Smooth muscle cell of the brain vasculature (primary cell): Measurements from ENCODE around the gene TMSB4X.
"Not testable (repeated sequence)": the region's sequence is repeated elsewhere in the genome, so short reads cannot be mapped to it uniquely, and the experiment has no call there.

ENCODE experiments used
- DNase-seq: peaks from one replicate; pipeline ENCODE4 v3.0.0-alpha.2; 2012; ENCODE audit warnings: low read depth, low spot score

Gene TMSB4X

DNA sequence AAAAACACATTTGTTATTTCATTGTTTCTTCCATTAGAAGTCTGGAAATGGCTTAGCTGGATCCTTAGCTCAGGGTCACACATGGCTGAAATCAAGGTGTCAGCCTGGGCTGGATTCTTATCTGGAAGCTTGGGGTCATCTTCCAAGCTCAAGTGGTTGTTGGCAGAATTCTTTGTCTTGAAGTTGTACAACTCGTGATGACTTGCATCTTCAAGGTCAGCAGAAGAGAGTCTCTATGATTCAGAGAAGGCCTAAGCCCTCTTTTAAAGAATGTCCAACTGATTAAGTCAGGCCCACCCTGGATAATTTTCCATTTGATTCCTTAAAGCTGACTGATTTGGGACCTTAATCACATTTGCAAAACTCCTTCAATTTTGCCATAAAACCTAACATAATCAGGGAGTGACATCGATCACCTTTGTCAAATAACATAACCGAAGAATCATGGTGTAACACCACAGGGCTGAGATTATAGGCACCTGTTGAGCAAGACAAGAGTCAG is 22.1 kb downstream of the TMSB4X start:
- DNase-seq, result no peak

DNA sequence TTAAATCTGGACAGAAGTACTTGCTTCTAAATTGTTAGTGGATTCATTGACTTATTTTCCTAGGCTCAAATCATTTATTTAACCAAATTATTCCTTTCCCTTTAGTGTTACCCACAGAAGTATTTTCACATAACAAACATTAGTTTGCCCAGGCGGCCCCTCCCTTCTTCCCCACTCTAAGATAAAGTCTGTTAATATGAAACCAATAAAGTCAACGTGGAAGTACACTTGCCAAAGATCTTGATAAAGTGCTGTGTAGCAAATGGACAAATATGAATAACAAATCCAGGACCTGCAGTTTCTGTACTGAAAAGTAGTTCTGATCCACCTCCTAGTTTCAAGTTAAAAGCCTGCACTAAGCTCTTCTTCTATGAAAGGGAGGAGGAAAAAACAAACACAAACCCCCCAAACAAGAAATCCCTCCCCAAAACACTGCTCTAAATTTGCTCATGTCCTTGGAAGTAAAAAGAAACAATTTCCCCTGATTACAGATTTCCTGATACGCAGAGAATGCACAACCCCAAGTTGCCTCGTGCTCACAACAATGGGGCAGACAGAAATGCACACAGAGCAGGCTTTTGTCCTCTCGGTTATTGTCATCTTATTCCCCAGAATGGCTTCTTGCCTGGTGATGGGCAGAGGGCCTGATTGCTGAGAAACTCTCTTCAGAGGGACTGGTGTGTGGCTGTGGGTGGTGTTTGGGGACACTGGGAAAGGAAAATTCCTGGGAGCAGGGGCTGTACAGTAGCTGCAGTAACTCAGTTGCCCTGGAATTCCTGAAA is 23.2 kb downstream of the TMSB4X start:
- DNase-seq, result no peak

DNA sequence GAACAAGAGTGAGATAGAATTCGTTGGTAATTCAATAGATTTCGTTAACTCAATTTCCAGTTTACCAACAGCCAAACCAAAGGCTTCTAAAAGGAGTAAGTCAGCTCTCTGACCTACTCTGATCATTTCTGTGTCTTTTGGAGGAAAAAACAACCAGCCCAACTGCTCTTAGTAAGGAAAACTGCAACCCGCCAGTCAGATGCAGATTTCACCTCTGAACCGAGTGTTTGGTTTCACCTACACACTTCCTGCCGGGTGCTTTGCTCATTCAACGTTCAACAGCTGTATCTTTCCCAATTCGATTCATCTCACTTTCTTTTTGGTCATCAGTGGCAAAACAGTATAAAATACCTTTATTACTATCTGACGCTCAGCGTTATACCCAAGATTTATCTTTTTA is 24.5 kb downstream of the TMSB4X start:
- DNase-seq, result no peak

GRCh38 chrX:13000301-13000811 is 25.4 kb downstream of the TMSB4X start:
- DNase-seq, result no peak

DNA sequence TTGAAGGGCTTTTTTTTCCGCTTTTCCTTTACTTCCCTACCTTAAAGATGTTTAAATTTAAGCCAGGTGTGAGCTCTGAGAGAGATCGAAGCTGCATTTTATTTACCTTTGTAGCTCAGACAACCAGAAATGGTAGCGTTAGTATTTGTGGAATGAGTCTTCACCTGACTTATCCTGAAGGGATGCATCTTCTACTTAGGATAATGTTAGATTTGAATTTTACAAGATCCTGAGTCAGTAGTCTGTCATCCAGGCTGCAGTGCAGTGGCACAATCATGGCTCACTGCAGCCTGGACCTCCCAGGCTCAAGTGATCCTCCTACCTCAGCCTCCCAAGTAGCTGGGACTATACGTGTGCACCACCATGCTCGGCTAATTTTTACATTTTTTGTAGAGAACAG is 26.2 kb downstream of the TMSB4X start:
- DNase-seq, result no peak

- DNase-seq, result no peak
Measured at GRCh38 chrX:13001961-13002671, 27.2 kb downstream of the TMSB4X start.

- DNase-seq, result no peak
Measured at GRCh38 chrX:13005661-13006473, 31.0 kb downstream of the TMSB4X start.

- no peak for DNase-seq
Measured at GRCh38 chrX:13007519-13008188, 32.7 kb downstream of the TMSB4X start.

GRCh38 chrX:13008189-13008533 is 33.3 kb downstream of the TMSB4X start:
- no peak for DNase-seq

GRCh38 chrX:13008851-13009250 is 33.9 kb downstream of the TMSB4X start:
- no peak for DNase-seq

DNA sequence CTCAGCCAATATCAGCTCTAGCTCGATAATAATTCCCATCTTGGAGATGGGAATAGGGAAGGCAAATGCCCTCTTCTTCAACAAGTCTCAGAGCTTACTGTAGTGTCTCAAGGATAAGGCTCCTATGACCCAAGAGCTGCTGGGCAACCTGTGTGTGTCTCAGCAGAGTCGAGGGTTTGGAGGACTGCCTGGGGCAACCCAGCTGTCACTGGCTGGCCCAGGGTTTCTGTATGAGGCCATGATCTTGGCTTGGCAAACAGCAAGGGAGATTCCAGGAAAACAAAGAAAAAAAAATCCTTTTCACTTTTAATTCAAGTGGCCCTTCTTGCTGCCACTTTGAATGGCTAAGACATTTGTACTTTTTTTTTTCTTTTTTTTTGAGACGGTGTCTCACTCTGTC is 34.4 kb downstream of the TMSB4X start:
- DNase-seq, result no peak

DNA sequence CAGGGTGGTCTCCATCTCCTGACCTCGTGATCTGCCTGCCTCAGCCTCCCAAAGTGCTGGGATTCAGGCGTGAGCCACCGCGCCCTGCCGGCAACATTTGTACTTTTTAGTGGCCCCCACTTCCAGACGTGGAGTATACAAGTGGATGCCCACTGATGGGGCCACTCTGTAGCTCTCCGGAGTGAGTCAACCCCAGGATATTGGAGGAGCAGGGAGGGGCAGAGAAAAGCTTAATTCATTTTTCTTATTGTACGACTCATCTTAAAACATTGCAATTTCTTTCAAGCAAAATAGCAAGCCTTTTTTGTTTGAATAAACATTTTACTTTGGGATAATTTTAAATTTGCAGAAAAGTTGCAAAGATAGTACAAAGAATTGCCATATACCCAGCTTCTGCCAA is 34.9 kb downstream of the TMSB4X start:
- DNase-seq, result no peak

DNA sequence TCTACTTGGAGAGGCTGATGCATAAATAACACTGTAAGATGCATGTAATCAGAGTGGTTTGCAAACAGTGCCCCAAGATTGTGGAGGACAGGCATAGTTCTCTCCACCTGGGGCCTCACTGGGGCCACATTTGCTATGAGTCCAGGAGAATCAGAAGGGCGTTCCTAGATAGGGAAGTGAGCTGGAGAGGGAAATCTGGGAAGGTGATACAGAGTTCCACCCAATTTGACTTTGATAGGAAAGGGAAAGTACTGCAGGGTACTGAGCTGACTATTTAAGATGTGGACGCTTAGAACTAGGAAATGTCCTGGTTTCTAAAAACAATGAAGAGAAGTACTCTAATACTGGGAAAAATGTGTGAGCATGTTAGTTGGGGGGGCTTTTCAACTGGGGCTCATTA is 35.6 kb downstream of the TMSB4X start:
- DNase-seq, result no peak

- no peak for DNase-seq
Measured at GRCh38 chrX:13013363-13014110, 38.6 kb downstream of the TMSB4X start.

- DNase-seq, result no peak
Measured at GRCh38 chrX:13014111-13015096, 39.5 kb downstream of the TMSB4X start.

- DNase-seq, result no peak
Measured at GRCh38 chrX:13015536-13016236, 40.8 kb downstream of the TMSB4X start.

- DNase-seq, result not testable (repeated sequence)
Measured at GRCh38 chrX:13016731-13017130, 41.8 kb downstream of the TMSB4X start.

- no peak for DNase-seq
Measured at GRCh38 chrX:13022926-13023325, 48.0 kb downstream of the TMSB4X start.

GRCh38 chrX:13023567-13023966 is 48.7 kb downstream of the TMSB4X start:
- no peak for DNase-seq
